ENCODE results near the gene DLG2. TPM values are rescaled to one million over a fixed set of nuclear protein-coding genes. Genes with fewer than 3 reads are reported as not detected.

DLG2 gene
- polyA plus RNA-seq, 1 experiment, result 0.68 TPM

DNA sequence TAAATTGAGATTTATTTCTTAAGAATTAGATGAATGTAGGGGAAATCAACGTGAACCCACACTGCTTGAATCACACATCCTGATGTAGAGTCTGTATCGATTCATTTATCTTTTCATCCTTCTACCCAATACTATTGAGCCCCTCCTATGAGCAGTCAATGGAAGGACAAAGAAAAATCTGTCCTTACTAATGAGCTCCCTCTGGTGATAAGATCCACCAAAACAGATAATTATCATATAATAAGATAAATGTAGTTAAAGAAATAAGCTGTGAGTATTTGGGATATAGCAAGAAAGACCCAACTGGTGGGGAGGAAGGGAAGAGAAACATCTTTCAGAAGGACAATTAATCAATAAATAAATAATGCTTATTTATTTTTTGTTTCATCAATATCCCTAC lies 1955.9 kb downstream of the DLG2 start:
- Histone ChIP-seq H3K4me3 (ENCODE audit: low read depth, low read length) (no peak overlapping the region), H3K27ac (ENCODE audit: low read depth, low read length) (no peak overlapping the region), H3K9me3 (ENCODE audit: control insufficient read depth, insufficient read depth, low read length) (no peaks in the 10 kb centered on the region), H3K27me3 (ENCODE audit: control insufficient read depth, insufficient read depth, low read length) (no peaks in the 10 kb centered on the region)
- DNase-seq (ENCODE audit: low read depth, low spot score), result no peak
- TF ChIP-seq, protein P1, sequence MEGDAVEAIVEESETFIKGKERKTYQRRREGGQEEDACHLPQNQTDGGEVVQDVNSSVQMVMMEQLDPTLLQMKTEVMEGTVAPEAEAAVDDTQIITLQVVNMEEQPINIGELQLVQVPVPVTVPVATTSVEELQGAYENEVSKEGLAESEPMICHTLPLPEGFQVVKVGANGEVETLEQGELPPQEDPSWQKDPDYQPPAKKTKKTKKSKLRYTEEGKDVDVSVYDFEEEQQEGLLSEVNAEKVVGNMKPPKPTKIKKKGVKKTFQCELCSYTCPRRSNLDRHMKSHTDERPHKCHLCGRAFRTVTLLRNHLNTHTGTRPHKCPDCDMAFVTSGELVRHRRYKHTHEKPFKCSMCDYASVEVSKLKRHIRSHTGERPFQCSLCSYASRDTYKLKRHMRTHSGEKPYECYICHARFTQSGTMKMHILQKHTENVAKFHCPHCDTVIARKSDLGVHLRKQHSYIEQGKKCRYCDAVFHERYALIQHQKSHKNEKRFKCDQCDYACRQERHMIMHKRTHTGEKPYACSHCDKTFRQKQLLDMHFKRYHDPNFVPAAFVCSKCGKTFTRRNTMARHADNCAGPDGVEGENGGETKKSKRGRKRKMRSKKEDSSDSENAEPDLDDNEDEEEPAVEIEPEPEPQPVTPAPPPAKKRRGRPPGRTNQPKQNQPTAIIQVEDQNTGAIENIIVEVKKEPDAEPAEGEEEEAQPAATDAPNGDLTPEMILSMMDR (IDR thresholded peaks at IDR 0.05; ENCODE audit: low read depth, low read length), result no peak
- POLR2A ChIA-PET, result no interaction called here
- CTCF ChIA-PET, result interaction anchor here (0.6 to 1.7 kb wide), 7 partner anchors 10 to 949 kb away, joined by 3 to 27 read pairs (median 4); no protein-coding TSS in a partner anchor

DNA sequence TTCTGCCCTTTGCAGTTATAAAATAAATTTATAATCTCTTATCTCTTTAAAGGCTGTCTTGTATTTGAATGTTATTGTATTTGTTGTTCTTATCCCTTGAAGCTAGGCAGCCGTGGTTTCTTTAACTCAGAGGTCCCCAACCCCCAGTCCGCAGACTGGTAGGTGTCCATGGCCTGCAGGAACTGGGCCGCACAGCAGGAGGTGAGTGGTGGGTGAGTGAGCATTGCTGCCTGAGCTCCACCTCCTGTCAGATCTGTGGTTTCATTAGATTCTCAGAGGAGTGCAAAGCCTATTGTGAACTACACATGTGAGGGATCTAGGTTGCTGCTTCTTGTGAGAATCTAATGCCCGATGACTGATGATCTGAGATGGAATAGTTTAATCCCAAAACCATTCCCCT lies 1961.0 kb downstream of the DLG2 start:
- Histone ChIP-seq H3K27me3 (ENCODE audit: control insufficient read depth, insufficient read depth, low read length) (no peaks in the 10 kb centered on the region), H3K4me3 (ENCODE audit: low read depth, low read length) (no peak overlapping the region), H3K27ac (ENCODE audit: low read depth, low read length) (no peak overlapping the region), H3K9me3 (ENCODE audit: control insufficient read depth, insufficient read depth, low read length) (no peaks in the 10 kb centered on the region)
- TF ChIP-seq, protein P1 (IDR thresholded peaks at IDR 0.05; ENCODE audit: low read depth, low read length), result no peak
- ChIA-PET POLR2A (no interaction called here), CTCF (no interaction called here)
- no peak for DNase-seq (ENCODE audit: low read depth, low spot score)

GRCh38 chr11:83663988-83664387 lies 1963.2 kb downstream of the DLG2 start:
- Histone ChIP-seq H3K4me3 (ENCODE audit: low read depth, low read length) (no peak overlapping the region), H3K27me3 (ENCODE audit: control insufficient read depth, insufficient read depth, low read length) (no peaks in the 10 kb centered on the region), H3K27ac (ENCODE audit: low read depth, low read length) (no peak overlapping the region), H3K9me3 (ENCODE audit: control insufficient read depth, insufficient read depth, low read length) (no peaks in the 10 kb centered on the region)
- no peak for DNase-seq (ENCODE audit: low read depth, low spot score)
- TF ChIP-seq, protein P1 (IDR thresholded peaks at IDR 0.05; ENCODE audit: low read depth, low read length), result no peak
- ChIA-PET CTCF (interaction anchor here (0.6 kb wide), 1 partner anchor 12 kb away, joined by 3 read pairs; no protein-coding TSS in a partner anchor), POLR2A (no interaction called here)

DNA sequence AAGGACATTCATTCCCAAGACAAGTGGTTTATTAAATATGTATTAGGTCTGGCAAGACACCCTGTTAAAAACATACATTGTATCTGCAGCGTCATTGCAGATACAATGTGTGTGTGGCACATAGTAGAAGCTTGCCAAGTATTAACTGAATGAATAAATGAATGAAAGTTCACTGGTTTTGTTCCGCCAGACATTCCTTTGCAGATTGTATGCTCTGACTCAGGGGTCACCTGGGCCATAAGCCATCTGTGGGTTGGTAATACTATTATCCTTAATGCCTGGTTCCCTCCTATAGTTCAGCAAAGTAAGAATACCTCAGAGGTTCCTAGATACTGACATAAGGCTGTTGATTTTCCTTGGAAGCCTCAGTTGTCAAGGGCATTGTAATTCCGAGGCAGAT lies 1963.7 kb downstream of the DLG2 start:
- H3K9me3 ChIP-seq (ENCODE audit: control insufficient read depth, insufficient read depth, low read length), result no peaks in the 10 kb centered on the region
- no peak for DNase-seq (ENCODE audit: low read depth, low spot score)
- TF ChIP-seq, protein P1 (IDR thresholded peaks at IDR 0.05; ENCODE audit: low read depth, low read length), result no peak
- no peak overlapping the region for H3K4me3 ChIP-seq (ENCODE audit: low read depth, low read length)
- ChIA-PET CTCF (interaction anchor here (0.6 kb wide), 1 partner anchor 13 kb away, joined by 3 read pairs; no protein-coding TSS in a partner anchor), POLR2A (no interaction called here)
- H3K27ac ChIP-seq (ENCODE audit: low read depth, low read length), result no peak overlapping the region
- H3K27me3 ChIP-seq (ENCODE audit: control insufficient read depth, insufficient read depth, low read length), result no peaks in the 10 kb centered on the region

DNA sequence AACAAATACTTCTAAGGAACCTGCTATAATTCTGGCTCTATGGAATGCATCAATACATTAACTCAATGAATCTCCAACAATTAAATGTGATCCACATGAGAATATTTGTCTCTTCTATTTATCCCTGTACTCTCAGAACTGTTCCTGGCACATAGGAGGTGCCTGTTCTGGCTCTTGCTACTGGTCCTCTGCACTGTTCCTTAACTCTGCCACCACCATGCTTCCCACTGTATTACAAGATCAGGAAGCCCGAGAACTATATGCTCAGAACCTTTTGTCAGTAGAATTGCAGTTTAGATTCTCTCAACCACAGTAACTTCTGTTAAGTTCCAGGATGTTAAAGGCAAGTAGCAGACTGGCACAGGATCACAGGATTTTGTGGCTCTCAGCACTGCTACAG lies 1964.7 kb downstream of the DLG2 start:
- CTCF ChIA-PET, result no interaction called here
- H3K4me3 ChIP-seq (ENCODE audit: low read depth, low read length), result no peak overlapping the region
- no peaks in the 10 kb centered on the region for H3K27me3 ChIP-seq (ENCODE audit: control insufficient read depth, insufficient read depth, low read length)
- H3K9me3 ChIP-seq (ENCODE audit: control insufficient read depth, insufficient read depth, low read length), result no peaks in the 10 kb centered on the region
- TF ChIP-seq, protein P1 (IDR thresholded peaks at IDR 0.05; ENCODE audit: low read depth, low read length), result no peak
- H3K27ac ChIP-seq (ENCODE audit: low read depth, low read length), result no peak overlapping the region
- DNase-seq (ENCODE audit: low read depth, low spot score), result no peak
- POLR2A ChIA-PET, result no interaction called here
